Inflammatory macrophage treated with lipopolysaccharide for 1 hour (primary cell): ENCODE data around the gene ZBED5.
A peak's percentile ranks its signal among the peaks of the same experiment; 100 is the strongest.

Source experiments
- DNase-seq, 2 donors: peaks; one replicate each; pipeline ENCODE4 v3.0.0-alpha.2; 2020 to 2022

ZBED5 gene

DNA sequence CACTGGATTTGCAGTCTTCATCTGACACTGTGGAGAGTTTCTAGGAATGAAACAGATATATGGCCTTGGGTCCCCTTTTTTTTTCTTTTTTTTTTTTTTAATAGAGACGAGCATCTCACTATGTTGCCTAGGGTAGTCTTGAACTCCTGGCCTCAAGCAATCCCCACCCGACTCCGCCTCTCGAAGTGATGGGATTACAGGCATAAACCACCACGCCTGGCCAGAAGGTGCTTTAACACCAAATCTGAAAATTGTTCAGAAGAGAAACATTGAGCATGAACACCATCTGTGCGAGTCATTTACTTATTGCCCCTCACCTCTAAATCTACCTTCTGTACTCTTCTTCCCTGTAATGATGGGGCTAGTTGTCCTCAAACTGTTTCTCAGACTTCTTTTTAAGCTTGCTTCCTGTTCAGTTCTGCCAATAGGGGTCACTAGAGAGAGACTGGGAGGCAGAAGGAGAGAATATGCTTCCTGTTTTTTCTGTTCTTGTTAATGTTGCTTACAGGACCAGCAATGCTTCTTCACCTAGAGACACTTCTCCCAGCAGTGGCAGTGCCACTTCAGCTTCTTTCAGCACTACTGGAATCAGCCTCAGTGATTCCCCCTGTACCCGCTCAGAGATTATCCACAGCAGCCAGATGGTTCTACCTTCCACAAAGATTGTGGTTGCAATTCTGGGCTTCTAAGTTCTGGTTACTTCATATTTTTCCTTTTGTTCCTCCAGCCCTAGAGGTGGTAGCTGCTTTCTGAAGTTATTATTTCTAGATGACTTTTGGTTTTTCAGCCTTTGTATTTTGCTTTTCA, 20.8 kb upstream of the ZBED5 start:
- DNase-seq = peak; percentile 79 to 88

DNA sequence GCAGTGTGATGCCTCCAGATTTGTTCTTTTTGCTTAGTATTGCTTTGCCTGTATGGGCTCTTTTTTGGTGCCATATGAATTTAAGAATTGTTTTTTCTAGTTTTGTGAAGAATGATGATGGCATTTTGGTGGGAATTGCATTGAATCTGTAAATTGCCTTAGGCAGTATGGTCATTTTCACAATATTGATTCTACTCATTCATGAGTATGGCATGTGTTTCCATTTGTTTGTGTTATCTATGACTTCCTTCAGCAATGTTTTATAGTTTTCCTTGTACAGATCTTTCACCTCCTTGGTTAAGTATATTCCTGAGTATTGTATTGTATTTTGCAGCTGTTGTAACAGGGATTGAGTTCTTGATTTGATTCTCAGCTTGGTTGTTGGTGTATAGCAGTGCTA, 18.3 kb upstream of the ZBED5 start:
- DNase-seq = no peak

DNA sequence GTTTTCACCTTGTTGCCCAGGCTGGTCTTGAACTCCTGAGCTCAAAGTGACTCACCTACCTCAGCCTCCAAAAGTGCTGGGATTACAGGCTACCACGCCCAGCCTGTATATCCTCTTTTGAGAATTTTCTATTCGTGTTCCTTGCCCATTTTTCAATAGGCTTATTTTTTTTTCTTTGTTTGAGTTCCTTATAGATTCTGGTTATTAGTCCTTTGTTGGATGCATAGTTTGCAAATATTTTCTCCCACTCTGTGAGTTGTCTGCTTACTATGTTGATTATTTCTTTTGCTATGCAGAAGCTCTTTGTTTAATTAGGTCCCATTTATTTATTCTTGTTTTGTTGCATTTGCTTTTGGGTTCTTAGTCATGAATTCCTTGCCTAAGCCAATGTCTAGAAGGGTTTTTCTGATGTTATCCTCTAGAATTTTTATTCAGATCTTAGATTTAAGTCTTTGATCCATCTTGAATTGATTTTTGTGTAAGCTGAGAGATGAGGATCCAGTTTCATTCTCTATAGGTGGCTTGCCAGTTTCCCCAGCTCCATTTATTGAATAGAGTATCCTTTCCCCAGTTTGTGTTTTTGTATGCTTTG, 17.7 kb upstream of the ZBED5 start:
- no peak for DNase-seq

DNA sequence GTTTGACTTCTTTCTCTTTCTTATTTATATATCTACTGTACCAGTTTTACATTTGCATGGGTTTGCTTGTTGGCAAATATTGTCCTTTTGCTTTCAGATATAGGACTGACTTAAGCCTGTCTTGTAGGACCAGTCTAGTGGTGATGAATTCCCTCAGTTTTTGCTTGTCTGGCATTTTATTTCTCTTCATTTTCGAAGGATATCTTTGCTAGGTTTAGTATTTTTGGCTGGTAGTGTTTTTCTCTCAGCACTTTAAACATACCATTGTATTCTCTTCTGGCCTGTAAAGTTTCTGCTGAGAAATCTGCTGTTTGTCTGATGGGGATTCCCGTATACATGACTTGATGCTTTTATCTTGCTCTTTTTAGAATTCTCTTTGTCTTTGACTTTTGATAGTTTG, 14.2 kb upstream of the ZBED5 start:
- no peak for DNase-seq

DNA sequence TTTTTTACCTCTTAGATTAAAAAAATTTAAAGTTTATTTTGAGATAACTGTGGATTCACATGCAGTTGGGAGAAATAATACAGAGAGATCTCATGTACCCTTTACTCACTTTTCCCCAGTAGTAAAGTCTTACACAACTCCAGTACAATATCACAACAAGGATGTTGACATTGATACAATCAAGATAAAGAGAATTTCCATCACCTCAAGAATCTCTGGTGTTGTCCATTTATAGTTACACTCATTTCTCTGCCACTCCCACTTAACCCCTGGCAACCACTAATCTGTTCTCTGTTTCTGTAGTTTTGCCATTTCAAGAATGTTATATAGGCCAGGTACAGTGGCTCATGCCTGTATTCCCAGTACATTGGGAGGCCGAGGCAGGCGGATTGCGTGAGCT, 10.5 kb upstream of the ZBED5 start:
- DNase-seq = no peak

DNA sequence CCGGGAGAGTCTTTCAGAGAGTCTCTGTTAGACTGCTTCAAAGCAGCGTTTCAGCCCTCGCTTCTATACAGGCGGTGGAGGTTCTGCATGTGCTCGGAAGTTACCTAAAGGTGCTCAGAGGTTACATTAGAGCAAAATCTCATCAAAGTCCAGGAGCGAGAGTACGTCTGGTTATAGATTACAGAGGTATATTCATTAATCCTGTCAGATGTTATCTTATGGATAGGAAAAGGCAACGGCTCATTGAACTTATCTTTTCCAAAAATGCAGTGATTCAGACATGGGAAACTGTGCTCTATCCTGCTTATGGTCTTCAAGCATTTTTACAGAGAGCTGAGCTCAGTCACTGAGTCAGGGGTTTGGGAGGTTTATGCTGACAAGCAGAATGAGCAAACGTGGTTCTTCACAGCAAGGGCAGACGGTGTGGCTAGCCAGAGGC, 9.1 kb upstream of the ZBED5 start:
- no peak for DNase-seq

DNA sequence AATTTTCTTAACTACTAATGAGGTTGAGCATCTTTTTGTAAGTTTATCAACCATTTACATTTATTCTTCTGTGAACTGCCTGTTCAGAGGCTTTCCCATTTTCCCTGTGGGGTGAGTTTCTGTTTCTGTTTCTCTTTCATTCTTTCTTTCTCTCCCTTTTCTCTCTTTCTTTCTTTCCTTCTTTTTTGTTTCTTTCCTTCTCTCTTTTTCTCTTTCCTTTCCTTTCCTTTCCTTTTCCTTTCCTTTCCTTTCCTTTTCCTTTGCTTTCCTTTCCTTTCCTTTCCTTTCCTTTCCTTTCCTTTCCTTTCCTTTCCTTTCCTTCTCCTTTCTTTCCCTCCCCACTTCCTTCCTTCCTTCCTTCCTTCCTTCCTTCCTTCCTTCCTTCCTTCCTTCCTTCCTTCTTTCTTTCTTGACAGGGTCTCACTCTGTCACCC, 8.0 kb upstream of the ZBED5 start:
- no peak for DNase-seq

DNA sequence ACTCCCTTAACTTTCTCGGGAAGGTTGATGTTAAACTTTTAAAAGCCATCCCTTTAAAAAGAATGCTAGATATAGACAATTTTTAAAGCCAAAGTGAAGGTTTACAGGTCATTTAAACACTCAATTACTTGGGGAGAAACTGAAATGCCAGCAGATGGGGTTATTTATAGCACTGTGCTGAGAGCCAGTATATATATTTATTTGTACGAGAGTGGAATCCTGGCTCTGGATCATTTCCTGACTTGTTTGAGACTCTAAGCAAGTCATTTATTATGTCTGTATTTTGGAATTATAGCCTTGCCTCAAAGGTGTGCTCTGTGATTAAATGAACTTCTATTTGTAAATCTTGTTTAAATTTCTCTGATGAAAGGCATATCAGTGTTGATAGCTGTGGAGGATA, 6.8 kb upstream of the ZBED5 start:
- no peak for DNase-seq

DNA sequence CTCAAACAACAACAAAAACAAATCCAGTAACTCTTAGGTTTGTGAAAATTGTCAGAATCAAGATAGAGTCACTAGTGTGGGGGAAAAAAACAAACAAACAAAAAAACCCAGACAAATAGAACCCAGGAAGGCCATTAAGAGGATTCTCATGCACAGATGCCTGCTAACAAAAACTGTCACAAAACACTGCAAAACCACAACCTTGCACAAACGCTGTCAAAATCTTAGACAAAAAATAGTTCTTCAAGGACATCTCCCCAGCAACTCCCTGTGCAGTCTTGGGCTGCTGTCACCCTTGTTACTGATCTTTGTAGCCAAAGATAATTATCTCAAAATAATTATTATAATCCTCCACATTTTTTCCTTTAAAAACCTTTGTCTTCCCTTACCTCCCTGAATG, 4.6 kb upstream of the ZBED5 start:
- no peak for DNase-seq

DNA sequence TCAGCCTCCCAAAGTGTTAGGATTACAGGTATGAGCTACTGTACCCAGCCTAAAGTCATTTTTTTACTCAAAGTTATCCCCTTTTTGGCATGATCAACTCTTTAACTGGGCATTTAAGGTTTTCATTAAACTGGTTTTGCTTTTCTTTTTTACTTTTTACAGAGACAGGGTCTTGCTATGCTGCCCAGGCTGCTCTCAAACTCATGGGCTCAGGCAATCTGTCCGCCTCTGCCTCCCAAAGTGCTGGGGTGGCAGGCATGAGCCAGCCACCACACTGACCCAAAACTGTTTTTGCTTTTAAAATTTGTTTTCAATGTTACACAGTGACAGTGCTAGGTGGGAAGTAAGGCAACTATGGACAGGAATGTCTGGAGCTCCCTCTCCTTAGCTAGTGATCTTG, 3.9 kb upstream of the ZBED5 start:
- DNase-seq = no peak

DNA sequence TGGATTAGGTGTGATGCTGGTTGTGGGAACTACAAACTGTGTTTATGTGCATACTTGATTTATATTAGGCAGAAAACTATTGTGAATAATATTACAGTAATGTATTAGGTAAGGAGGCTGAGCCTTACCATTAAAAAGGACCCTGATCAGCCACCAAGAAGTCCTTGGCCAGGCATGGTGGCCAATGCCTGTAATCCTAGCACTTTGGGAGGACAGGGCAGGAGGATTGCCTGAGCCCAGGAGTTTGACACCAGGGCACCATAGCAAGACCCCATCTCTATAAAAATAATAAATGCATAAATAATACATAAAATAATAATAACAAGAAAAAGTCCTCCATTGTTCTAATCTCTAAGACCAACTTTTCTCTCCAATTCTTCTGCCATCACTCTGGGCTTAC, 3.2 kb upstream of the ZBED5 start:
- no peak for DNase-seq

DNA sequence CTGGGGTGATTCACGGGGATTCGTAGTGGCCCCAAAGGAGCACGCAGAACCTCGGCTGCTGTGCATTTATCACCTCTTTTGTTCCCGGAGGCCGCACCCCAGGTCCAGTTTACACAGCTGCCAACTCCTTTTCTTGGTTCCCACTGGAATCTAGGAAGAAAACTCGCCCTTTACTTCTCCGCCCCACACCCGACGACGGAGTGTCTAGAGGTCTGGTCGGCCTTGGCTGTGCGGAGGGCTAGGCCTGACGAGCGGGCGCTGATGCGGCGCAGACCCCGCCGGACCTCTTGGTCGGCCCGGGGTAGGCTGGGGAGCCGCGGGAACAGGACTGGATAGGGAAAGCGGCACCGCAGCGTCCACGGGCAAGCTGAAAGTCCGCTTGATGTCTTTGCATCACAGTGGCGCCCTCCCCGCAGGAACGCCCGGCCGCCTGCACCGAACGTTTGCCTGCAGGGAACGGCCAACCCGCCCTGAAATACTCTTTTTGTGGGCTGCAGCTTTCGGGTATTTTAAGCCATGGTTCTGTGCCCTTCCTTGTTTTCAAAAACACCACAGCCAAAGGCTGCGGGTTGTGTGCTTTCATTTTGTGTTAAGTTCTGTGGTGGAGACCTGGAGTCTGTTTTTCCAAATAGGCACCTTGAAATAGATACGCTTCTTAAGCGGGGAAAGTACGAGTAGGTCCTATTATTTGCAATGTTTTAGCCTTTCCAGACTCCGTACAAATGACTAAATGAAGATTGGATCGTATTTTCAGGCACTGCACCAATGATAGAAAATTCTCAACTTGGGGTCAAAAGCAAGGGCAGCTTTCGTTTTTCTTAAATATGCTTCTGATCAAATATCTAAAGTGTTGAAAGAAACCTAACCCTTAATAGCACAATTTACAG, 829 bp upstream of the ZBED5 start:
- DNase-seq = peak; percentile 13 to 34

DNA sequence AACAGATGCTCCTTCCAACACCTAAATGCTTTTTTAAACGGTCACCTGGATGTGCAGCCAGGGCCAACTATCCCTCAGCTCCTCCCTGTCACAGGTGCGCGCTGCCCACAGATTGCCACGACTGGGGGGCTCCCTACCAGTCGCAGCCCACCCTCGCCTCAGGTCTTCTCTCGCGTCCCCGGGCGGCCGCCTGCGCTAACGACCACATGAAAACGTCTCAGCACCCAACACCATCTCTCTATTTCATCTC, 469 bp downstream of the ZBED5 start:
- no peak for DNase-seq

DNA sequence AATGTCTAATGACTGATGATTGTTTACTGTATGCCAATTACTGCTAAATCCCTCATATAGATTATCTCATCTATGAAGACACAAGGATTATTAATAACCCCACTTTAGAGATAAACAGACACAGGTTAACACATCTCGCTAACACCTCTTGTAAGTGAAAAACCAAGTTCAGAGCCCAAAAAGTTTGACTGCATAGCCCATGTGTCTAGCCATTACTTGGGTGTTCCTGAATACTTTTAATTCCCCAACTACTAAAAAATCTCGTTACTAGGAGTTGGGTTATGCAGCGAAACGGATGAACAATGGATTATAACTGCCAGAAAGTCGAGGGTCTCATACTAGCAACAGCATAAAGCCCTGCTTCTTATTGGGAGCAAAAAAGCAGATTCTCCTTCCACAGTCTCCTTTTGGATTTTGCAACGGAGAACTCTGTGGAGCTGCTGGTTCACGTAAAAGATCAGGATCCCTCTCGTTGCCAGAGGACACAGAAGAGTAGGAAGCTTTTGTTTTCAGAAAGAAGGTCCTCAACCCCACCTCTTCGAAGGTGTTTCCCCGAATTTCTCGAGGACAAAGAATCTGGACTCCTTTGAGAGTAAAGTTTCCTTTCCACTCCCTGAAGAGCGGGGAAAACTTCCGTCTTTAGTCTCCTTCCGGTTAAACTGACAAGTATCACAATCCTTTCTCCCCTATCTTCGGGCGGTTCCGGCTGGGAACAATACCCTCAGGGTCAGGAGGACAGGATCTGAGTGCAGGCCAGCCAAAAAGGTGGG, 979 bp downstream of the ZBED5 start:
- DNase-seq = peak; percentile 51 to 55

DNA sequence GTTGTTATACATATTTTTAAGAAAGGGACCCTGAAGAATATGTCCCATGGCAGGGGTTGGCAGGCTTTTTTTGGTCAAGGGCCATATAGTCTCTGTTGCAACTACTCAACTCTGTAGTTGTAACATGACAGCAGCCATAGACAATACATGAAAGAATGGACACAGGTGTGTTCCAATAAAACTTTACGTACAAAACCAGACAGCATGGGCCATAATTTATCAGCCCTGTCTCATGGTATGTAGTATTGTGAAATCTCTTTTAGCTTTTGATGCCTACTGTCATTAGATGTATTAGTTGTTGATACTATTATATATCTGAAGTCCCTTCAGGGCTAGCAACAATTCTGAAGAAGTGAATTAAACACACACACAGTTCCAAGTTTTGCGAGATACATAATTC, 2.6 kb downstream of the ZBED5 start:
- no peak for DNase-seq

DNA sequence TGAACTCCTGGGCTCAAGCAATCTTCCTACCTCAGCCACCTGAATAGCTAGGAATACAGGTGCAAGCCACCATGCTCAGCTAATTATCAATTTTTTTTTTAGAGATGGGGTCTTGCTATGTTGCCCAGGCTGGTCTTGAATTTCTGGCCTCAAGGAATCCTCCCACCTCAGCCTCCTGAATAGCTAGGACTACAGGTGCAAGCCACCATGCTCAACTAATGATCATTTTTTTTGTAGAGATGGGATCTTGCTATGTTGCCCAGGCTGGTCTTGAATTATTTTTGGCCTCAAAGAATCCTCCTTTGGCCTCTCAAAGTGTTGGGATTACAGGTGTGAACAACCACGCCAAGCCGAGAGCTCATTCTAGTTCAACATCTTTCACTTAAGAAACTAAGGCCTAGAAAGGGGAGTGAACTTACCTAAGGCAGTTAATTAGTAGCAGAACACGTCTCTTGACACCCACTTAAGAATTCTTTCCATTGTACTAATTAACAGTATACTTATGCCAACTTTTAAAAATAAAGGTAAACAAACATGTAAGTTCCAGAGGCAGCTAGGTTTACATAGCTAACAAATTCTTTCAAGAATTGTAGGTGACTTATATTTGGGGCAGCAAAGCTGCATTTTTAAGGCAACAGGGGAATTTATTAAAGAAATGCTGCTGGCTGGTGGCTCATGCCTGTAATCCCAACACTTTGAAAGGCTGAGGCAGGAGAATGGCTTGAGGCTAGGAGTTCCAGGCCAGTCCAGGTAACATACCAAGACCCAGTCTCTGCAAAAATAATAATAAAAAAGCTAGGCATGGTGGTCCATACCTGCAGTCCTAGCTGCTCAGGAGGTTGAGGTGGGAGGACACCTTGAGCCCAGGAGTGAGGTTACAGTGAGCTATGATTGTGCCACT, 9.6 kb downstream of the ZBED5 start:
- no peak for DNase-seq

DNA sequence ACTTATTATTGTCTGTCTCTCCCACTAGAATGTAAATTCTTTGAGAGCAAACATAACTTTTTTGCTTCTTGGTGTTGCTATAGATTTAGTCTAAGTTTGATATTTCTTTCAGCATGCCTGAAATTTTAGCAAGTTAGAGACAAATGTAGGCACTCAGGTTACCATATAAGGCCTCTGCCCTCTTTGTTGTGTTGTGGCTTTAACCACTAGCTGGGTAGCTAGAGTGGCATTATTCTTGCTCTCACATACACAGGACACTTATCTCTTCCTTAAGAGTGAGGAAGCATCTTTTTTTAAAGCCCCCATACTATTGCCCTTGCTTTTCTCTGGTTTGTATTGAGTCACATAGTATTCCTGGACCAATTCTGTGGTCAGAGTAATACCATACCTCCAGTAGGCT, 11.2 kb downstream of the ZBED5 start:
- no peak for DNase-seq

DNA sequence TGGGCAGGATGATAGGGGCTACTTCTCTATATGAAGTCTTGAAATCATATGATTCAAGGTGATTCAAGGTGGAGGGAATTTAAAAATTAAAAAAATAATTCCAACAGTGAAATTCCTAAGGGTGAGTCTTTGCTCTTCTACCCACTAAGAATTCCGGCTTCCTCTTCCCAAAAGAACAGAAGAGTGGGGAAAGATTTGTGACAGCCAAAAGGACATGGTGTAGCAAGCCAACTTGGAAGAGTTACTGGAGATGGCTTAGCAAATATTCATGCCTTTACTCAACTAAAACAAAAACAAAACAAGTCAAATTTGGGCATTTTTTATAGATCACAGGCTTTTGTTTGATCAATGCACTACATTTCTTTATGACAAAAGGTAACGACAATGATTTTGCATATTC, 12.3 kb downstream of the ZBED5 start:
- no peak for DNase-seq

DNA sequence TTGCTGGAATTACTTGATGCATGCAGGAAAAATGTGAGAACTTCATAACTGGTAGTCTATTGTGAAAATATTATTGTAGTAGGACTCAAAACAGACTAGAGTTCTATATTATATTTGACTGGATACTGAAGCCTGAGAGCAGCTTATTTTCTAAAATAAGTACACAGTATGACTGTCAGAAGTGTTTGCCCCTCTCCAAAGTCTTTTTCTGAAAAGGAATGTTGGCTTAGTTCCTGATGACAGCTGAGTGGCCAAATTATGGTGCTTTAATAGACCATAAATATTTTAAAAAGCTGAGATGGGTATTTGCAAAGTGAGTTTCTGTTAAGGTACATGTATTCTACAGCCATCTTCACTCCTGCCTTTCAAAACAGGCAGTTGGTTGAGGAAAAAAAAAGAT, 13.1 kb downstream of the ZBED5 start:
- no peak for DNase-seq

DNA sequence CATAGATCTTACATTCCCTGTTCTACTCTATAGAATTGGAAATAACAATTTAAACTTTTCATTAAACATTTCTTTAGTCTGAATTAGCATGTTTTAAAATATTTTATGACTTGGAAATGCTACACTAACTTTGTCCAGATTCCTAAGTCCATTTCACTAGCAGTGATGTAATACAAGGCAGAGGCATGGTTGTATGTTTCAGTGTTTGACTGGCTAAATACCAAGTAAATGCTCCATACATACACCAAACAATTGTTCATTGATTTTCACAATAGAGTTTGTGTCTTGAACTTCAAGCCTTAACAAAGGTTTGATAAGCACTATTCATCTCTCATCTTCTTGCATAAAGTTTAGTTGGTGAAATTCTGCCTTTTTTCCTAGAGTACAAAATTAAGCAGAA, 13.5 kb downstream of the ZBED5 start:
- DNase-seq = no peak

DNA sequence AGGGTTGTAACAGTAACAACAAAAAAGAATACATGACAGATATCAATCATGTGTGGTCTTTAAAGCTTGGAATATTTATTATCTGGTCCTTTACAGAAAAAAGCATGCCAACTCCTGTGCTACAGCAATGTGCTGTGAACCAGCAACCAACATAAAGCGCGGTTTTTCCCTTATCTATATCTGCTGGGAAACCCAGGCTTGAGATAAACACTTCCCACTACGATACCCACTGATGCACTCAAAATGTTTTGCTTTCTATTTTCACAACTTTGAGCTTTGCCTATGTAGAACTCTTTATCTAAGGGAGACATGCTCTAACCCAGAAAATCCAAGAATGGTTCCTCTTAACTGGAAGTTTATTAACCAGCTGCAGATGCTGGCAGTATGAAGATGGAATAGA, 19.0 kb downstream of the ZBED5 start:
- DNase-seq = no peak

DNA sequence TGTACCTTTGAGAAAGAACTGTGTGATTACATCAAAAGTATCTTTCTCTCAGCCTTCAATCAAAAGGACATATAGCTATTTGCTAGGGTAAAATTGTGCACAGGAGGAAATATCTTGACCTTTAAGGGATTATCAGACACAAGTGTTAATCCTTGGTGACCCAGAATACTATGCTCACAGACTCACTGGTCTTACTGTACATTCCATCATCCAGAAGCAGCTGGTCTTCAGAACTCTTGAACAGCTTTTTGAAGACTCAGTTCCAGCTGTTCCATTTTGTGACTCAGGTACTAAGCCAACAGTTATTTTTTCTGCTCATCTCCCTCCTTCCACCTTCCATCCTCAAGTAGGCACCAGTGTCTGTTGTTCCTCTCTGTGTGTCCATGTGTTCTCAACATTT, 19.8 kb downstream of the ZBED5 start:
- no peak for DNase-seq
